ENCODE measurements around the gene OXER1. TPM values are rescaled to one million over a fixed set of nuclear protein-coding genes. Genes with fewer than 3 reads are reported as not detected.
"Not testable (repeated sequence)": the region's sequence is repeated elsewhere in the genome, so short reads cannot be mapped to it uniquely, and the experiment has no call there.

OXER1 gene
- total and polyA plus RNA-seq, 5 experiments from 2014 or later = 0.20 to 0.22 (median 0.22) TPM; not detected in 2

DNA sequence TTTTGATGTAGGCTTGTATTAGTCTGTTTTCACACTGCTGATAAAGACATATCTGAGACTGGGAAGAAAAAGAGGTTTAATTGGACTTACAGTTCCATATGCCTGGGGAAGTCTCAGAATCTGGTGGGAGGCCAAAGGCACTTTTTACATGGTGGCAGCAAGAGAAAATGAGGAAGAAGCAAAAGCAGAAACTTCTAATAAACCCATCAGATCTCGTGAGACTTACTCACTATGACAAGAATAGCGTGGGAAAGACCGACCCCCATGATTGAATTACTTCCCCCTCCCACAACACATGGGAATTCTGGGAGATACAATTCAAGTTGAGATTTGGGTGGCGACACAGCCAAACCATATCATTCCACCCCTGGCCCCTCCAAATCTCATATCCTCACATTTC is 32.6 kb downstream of the OXER1 start:
- peaks cover 62 to 95% (median 87%) of the 10 kb centered on the region in 3 donors for H3K36me3 Mint-ChIP-seq
- H3K27ac Mint-ChIP-seq, H3K4me3 Mint-ChIP-seq, ATAC-seq, POLR2A ChIA-PET, H3K4me1 Mint-ChIP-seq, DNase-seq, H3K27me3 Mint-ChIP-seq: not testable (repeated sequence)
- H3K9me3 Mint-ChIP-seq = peaks cover 16 to 54% (median 32%) of the 10 kb centered on the region in 9 donors

DNA sequence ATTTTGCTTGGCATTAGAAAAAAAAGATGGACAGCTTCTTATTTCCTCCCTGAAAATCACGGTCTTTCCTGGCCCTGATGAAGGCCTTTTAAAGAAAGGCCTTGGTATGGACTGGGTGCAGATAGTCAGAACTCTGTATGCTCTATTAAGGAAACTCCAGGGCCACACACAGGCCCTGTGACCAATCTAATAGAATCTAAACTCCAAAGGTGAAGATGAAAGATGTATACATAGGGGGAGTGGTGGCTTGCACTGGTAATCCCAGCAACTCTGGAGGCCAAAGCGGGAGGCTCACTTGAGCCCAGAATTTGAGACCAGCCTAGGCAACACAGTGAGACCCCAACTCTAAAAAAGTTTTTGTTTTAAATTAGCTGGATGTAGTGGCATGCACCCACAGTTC is 37.3 kb downstream of the OXER1 start:
- H3K4me3 Mint-ChIP-seq = no peak overlapping the region
- no peak for ATAC-seq
- H3K4me1 Mint-ChIP-seq = peaks cover 0 to 6% (median 2%) of the 10 kb centered on the region in 4 donors
- POLR2A ChIA-PET = no interaction called here
- no peaks in the 10 kb centered on the region for H3K27me3 Mint-ChIP-seq
- no peak for DNase-seq
- peaks cover 27 to 83% (median 59%) of the 10 kb centered on the region in 3 donors for H3K36me3 Mint-ChIP-seq
- H3K27ac Mint-ChIP-seq = no peak overlapping the region
- peaks cover 0 to 14% (median 8%) of the 10 kb centered on the region in 9 donors for H3K9me3 Mint-ChIP-seq

DNA sequence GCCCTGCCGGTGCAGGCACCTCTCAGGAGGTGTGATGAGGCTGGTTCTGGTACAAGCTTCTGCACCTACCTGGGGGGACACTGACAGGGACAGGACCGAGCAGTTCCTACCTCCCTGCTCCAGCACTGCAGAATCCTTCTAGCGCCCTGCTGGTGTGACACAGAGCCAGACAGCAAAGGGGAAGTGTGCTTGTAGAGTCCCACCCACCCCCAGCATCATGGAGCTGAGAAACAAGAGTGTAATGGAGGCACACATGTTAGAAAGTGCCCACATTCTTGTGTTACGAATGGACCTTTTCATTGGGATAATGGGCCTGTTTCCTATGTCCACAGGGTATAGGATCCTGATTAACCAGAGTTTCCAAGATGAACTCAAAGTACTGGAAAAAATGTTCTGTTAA is 38.3 kb downstream of the OXER1 start:
- Mint-ChIP-seq H3K36me3 (peaks cover 18 to 73% (median 49%) of the 10 kb centered on the region in 3 donors), H3K4me3 (no peak overlapping the region), H3K9me3 (peaks cover 0 to 10% (median 8%) of the 10 kb centered on the region in 9 donors), H3K27me3 (no peaks in the 10 kb centered on the region), H3K4me1 (peaks cover 0 to 6% (median 2%) of the 10 kb centered on the region in 4 donors), H3K27ac (no peak overlapping the region)
- POLR2A ChIA-PET = no interaction called here
- ATAC-seq (no peak), DNase-seq (no peak)

DNA sequence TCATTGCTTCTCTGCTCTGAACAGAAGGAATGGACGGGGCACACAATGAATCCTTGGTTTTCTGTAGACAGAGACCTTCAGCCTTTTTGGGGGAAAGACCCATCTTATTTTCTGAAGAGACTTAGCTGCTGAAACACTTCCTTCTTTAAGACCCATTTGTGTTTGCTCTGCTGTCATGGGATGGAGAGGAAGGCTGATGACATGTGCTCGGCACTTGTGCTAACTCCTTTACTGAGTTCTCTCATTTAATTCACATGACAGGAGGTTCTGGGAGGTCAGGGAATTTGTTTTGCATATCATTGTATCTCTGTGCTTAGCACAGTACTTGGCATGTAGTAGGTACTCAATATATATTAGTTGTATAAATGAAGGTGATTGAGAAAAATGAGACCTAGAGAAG is 39.0 kb downstream of the OXER1 start:
- DNase-seq = no peak
- peaks cover 11 to 66% (median 41%) of the 10 kb centered on the region in 3 donors for H3K36me3 Mint-ChIP-seq
- peaks cover 0 to 5% (median 4%) of the 10 kb centered on the region in 9 donors for H3K9me3 Mint-ChIP-seq
- H3K4me3 Mint-ChIP-seq = no peak overlapping the region
- POLR2A ChIA-PET = no interaction called here
- ATAC-seq = no peak
- H3K27me3 Mint-ChIP-seq = no peaks in the 10 kb centered on the region
- H3K4me1 Mint-ChIP-seq = peaks cover 0 to 6% (median 2%) of the 10 kb centered on the region in 4 donors
- no peak overlapping the region for H3K27ac Mint-ChIP-seq

DNA sequence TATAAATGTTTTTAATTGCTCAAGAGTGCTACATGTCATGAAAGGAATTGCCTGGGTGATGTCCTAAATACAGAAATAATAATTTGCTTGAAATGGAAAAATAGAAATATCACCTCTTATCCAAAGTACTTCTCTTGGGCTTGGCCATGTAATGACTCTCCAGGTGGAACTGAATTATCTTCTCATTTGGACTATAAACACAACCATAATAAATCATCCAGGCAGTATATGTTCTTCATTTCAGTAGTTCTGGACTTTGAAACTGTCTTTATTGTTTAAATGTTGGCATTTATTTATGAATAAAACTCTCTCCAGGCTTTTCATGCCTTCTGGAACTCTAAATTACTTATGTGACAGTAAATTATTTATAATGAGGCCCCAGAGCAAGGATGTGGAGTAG is 40.5 kb downstream of the OXER1 start:
- peaks cover 6 to 55% (median 34%) of the 10 kb centered on the region in 3 donors for H3K36me3 Mint-ChIP-seq
- H3K27me3 Mint-ChIP-seq = no peaks in the 10 kb centered on the region
- DNase-seq (no peak), ATAC-seq (no peak)
- no peak overlapping the region for H3K27ac Mint-ChIP-seq
- peaks cover 0 to 6% (median 1%) of the 10 kb centered on the region in 4 donors for H3K4me1 Mint-ChIP-seq
- H3K4me3 Mint-ChIP-seq = no peak overlapping the region
- no peaks in the 10 kb centered on the region for H3K9me3 Mint-ChIP-seq
- POLR2A ChIA-PET = no interaction called here

DNA sequence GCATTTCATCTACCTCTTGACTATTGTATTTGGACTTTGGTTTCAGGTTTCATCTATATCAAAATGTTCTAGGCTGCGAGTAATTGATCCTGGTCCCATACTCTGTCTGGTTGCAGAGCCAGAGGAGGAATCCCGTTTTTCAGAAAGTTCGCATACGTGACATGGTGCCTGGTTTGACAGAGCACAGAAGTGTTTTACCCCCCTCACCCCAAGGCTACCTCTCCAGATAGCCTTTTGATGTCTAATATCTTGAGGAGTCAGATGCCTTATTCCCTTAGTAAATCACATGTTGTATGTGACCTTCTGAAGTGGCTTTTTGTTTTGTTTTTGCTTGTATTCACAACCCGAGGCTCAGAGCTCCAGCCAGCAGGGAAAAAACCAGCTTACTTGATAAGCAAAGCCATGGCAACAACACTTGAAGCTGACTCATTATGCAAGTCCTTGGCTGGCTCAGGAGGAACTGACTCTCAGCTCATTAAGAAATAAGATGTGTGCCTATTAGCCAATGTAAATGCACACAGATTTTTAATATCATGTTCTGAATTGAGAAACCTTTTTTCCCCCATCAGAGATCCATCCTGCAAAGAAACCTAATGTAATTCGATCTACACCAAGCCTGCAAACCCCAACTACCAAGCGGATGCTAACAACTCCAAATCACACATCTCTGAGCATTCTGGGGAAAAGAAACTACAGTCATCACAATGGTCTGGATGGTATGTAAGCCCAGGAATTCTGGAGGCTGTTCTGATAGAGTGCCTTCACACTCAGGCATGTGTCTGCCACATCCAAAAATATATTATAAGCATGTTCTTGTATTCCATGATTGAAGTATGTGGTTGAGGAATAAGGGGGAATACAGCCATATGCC is 41.4 kb downstream of the OXER1 start:
- ATAC-seq = no peak
- Mint-ChIP-seq H3K4me3 (no peak overlapping the region), H3K9me3 (no peaks in the 10 kb centered on the region), H3K36me3 (peaks cover 0 to 47% (median 27%) of the 10 kb centered on the region in 3 donors), H3K4me1 (peaks cover 0 to 2% (median 0%) of the 10 kb centered on the region in 4 donors), H3K27me3 (no peaks in the 10 kb centered on the region), H3K27ac (no peak overlapping the region)
- POLR2A ChIA-PET = no interaction called here
- no peak for DNase-seq

DNA sequence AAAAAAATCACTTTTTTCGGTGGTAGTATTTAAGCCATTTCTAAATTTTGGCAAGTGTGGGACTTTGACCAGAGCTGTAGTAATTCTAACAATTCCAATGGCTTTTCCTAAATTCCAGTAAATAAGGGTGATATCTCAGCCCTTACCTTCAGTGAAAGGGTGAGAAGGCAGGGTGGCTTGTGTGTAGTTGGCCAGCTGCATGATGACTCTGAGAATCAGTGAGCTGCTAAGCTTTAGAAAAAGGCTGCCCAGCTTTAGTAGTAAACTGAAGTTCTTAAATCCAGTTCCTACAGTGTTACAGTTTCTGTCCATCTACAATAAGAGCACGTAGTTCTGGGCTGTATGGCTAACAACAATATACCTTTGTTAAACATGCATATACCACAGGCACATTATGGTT is 42.0 kb downstream of the OXER1 start:
- H3K4me1 Mint-ChIP-seq = no peaks in the 10 kb centered on the region
- DNase-seq = no peak
- H3K27me3 Mint-ChIP-seq = no peaks in the 10 kb centered on the region
- no peak for ATAC-seq
- POLR2A ChIA-PET = interaction anchor here (0.7 kb wide), 1 partner anchor 36 kb away, joined by 3 read pairs; no protein-coding TSS in a partner anchor
- H3K36me3 Mint-ChIP-seq = peaks cover 0 to 41% (median 25%) of the 10 kb centered on the region in 3 donors
- no peak overlapping the region for H3K4me3 Mint-ChIP-seq
- no peaks in the 10 kb centered on the region for H3K9me3 Mint-ChIP-seq
- H3K27ac Mint-ChIP-seq = no peak overlapping the region

DNA sequence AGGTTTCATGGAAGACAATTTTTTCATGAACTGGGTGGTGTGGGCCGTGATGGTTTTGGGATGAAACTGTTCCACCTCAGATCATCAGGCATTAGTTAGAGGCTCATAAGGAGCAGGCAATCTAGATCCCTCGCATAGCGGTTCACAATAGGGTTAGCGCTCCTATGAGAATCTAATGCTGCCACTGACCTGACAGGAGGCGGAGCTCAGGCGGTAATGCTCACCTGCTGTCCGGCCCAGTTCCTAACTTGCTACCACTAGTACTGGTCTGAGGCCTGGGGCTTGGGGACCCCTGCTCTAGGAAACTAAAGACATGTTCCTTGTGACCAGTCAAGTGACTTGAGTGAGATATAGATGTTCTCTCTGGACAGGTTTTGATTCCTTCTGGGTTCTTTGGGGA is 49.2 kb downstream of the OXER1 start:
- no peak overlapping the region for H3K4me3 Mint-ChIP-seq
- H3K27ac Mint-ChIP-seq = no peak overlapping the region
- peaks cover 0 to 1% (median 0%) of the 10 kb centered on the region in 4 donors for H3K4me1 Mint-ChIP-seq
- no peaks in the 10 kb centered on the region for H3K27me3 Mint-ChIP-seq
- ATAC-seq = no peak
- POLR2A ChIA-PET = no interaction called here
- no peaks in the 10 kb centered on the region for H3K9me3 Mint-ChIP-seq
- DNase-seq = no peak
- peaks cover 0 to 11% (median 6%) of the 10 kb centered on the region in 3 donors for H3K36me3 Mint-ChIP-seq

DNA sequence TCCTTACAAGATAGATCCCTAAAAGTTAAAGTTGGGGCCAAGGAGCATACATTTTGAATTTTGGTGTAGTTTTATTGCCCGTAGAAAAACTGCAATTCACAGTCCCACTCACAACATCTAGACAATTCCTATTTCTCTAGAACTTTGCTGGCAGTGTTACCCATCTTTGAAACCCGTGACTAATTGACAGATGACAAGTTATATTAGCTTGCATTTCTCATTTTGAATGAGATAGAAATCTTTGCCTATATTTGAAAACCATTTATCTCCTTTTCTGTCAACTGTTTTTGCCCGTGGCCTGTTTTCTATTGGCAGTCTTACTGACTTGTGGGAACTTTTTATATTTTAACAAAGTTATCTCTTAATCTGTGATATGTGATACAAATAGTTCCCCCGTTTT is 50.0 kb downstream of the OXER1 start:
- DNase-seq (no peak), ATAC-seq (no peak)
- H3K4me3 Mint-ChIP-seq = no peak overlapping the region
- peaks cover 0 to 17% (median 8%) of the 10 kb centered on the region in 3 donors for H3K36me3 Mint-ChIP-seq
- no peak overlapping the region for H3K27ac Mint-ChIP-seq
- H3K27me3 Mint-ChIP-seq = no peaks in the 10 kb centered on the region
- H3K9me3 Mint-ChIP-seq = no peaks in the 10 kb centered on the region
- H3K4me1 Mint-ChIP-seq = peaks cover 0 to 1% (median 0%) of the 10 kb centered on the region in 4 donors
- POLR2A ChIA-PET = no interaction called here

DNA sequence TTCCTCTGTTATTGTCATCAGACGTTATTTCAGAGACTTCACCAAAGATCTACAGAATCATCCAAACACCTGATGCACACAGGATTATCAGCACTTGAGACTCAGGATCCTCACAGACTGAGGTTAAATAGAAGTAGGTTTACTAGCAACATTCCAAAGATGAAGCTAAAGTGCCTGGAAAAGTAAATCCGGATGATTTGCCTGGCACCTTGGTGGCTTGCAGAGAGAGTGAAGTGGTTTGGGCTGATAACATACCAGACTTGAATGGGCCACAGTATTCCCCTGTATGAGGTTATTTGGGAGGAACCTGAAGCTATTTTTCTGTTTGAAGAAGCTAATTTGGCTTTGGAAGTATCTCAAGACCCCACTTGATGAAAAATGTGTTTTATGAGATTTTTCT is 51.0 kb downstream of the OXER1 start:
- no peak for DNase-seq
- POLR2A ChIA-PET = interaction anchor here (0.6 kb wide), 1 partner anchor 233 kb away, joined by 6 read pairs; no protein-coding TSS in a partner anchor
- Mint-ChIP-seq H3K4me3 (no peak overlapping the region), H3K9me3 (no peaks in the 10 kb centered on the region), H3K27ac (no peak overlapping the region), H3K27me3 (no peaks in the 10 kb centered on the region), H3K4me1 (peaks cover 0 to 1% (median 0%) of the 10 kb centered on the region in 4 donors), H3K36me3 (peaks cover 0 to 25% (median 6%) of the 10 kb centered on the region in 3 donors)
- no peak for ATAC-seq

Other genes starting within 250 kb of the OXER1 start
- gene MTA3, start 195.5 kb downstream of the OXER1 start, total RNA-seq = 10 to 100 TPM; 36.7 to 40.4 TPM
- gene MTA3, start 195.5 kb downstream of the OXER1 start, polyA plus RNA-seq = 10 to 100 TPM; 17.1 to 21.4 (median 18.8) TPM
- gene HAAO, start 28.4 kb upstream of the OXER1 start, total RNA-seq = under 1 TPM; 0.31 to 0.80 TPM
- under 1 TPM; 0.25 to 0.80 (median 0.47) TPM for gene HAAO, start 28.4 kb upstream of the OXER1 start, polyA plus RNA-seq